Coronary artery (tissue), 2 donors: Measurements from ENCODE around the gene STAP2.
A peak's percentile ranks its signal among the peaks of the same experiment; 100 is the strongest.

Experiments
- DNase-seq: peaks from one replicate; pipeline ENCODE4 v3.0.0-alpha.2; 2017; ENCODE audit warnings: low spot score
- H3K27ac ChIP-seq, 2 donors: fragments of 200-600 bp; sonication (generic); one replicate each; pipeline ENCODE4 v1.5.1; 2016 to 2019
- H3K4me3 ChIP-seq: fragments of 200-600 bp; sonication (generic); 2 replicates; pipeline ENCODE4 v1.5.1; 2016; ENCODE audit warnings: mild to moderate bottlenecking, moderate library complexity
- TF ChIP-seq, protein P1 (sequence below): fragments of 200-600 bp; sonication (generic); IDR thresholded peaks from one replicate; pipeline ENCODE4 v1.5.1; 2019; ENCODE audit warnings: antibody characterized with exemption

Gene STAP2

DNA sequence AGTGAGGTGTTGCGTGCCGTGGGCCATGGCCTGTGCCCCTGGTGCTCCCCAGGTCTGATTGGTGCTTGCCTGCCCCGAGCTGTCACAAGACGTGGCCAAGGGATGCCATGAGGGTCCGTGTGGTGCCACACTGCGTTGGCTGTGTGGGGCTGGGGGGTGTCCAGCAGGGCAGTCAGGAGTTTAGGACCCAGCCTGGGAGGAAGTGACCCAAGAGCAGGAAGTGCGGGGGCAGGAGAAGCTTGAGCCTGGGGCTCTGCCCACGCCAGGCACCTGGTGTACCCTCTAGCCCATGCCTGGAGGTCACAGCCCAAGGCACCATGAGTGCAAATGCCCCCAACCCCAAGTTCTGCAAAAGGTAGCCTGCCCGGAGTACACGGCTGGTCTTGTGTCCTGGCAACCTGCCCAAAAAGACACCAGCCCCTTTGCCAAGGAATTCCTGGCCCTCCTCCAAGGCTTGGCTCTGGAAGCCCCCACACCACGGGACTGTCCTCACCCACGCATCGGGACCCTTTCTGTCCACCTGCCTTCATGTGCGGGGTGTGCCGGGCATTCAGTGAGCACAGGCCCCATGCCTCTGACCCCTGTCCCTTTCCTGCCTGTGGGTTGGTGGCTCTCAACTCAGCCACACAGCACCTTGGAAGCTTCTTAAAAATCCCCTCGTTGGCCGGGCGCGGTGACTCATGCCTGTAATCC, 29.6 kb upstream of the STAP2 start:
- H3K4me3 ChIP-seq: no peak overlapping the region
- no peak for DNase-seq
- TF ChIP-seq, protein P1, sequence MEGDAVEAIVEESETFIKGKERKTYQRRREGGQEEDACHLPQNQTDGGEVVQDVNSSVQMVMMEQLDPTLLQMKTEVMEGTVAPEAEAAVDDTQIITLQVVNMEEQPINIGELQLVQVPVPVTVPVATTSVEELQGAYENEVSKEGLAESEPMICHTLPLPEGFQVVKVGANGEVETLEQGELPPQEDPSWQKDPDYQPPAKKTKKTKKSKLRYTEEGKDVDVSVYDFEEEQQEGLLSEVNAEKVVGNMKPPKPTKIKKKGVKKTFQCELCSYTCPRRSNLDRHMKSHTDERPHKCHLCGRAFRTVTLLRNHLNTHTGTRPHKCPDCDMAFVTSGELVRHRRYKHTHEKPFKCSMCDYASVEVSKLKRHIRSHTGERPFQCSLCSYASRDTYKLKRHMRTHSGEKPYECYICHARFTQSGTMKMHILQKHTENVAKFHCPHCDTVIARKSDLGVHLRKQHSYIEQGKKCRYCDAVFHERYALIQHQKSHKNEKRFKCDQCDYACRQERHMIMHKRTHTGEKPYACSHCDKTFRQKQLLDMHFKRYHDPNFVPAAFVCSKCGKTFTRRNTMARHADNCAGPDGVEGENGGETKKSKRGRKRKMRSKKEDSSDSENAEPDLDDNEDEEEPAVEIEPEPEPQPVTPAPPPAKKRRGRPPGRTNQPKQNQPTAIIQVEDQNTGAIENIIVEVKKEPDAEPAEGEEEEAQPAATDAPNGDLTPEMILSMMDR: no peak
- peak overlapping the region in 1 of 2 donors; percentile 45 for H3K27ac ChIP-seq

DNA sequence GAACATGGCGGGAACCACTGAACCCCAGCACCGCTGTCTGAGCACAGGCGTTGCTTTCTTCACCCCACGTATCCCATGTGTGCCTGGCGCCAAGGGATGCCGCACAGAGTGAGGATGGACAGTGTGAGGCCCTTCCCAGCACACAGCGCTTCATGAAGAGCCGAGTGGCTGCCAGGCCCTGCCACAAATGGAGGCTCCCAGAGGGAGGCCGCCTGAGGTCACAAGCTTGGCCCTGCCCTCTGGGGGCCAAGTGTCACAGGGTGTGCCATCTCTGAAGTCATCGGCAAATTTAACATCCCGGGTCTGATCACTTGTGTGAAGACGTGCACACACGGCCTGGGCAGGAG, 29.1 kb upstream of the STAP2 start:
- DNase-seq: no peak
- Histone ChIP-seq H3K4me3 (no peak overlapping the region), H3K27ac (peak overlapping the region in 1 of 2 donors; percentile 45)
- TF ChIP-seq, protein P1: no peak

DNA sequence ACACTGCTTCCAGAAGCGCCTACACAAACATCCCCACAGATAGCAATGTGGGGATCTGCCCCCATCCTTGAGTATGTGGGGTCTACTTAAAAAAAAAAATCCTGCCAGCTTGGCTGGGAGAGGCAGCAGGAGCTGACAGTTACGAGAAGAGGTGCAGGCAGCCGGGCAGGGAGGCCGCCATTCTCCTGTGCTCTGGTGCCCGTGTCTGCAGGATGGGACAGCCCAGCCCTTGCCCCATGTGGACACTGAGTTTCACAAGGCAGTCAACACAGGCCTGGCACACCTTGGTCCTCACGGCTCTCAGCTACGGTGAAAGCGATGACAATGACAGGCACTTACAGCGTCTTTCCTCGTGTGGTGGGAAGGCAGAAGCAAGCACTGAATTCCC, 28.7 kb upstream of the STAP2 start:
- TF ChIP-seq, protein P1: no peak
- DNase-seq: no peak
- H3K4me3 ChIP-seq: no peak overlapping the region
- H3K27ac ChIP-seq: no peak overlapping the region

- Histone ChIP-seq H3K4me3 (no peak overlapping the region), H3K27ac (no peak overlapping the region)
- no peak for DNase-seq
- TF ChIP-seq, protein P1: no peak
Observed at GRCh38 chr19:4366666-4367335, 28.2 kb upstream of the STAP2 start.

GRCh38 chr19:4365791-4366665, 27.4 kb upstream of the STAP2 start:
- DNase-seq: no peak
- TF ChIP-seq, protein P1: no peak
- Histone ChIP-seq H3K4me3 (no peak overlapping the region), H3K27ac (no peak overlapping the region)

GRCh38 chr19:4365341-4365740, 26.7 kb upstream of the STAP2 start:
- H3K4me3 ChIP-seq: no peak overlapping the region
- DNase-seq: no peak

More at GRCh38 chr19:4365341-4365740, 26.7 kb upstream of the STAP2 start:
- TF ChIP-seq, protein P1: no peak
- H3K27ac ChIP-seq: no peak overlapping the region
